ENCODE results near the gene MRPS7. TPM values are rescaled to one million over a fixed set of nuclear protein-coding genes. Genes with fewer than 3 reads are reported as not detected.

The MRPS7 gene
- total RNA-seq, 1 experiment from 2014 or later, result 93.7 TPM

- no peak overlapping the region for H4K8ac ChIP-seq (replicated peaks; ENCODE audit: insufficient read length, low read depth, low read length)
- no peak overlapping the region for H2BK5ac ChIP-seq (ENCODE audit: insufficient read length, low read length)
- Mint-ChIP-seq H3K4me3 (no peak overlapping the region), H3K9me3 (no peaks in the 10 kb centered on the region), H3K36me3 (ENCODE audit: insufficient read depth in 1 of 3, low read depth in 3 of 3) (peaks cover 36 to 94% (median 86%) of the 10 kb centered on the region in 3 experiments), H3K4me1 (no peaks in the 10 kb centered on the region), H3K27ac (no peak overlapping the region; a peak in 2 of 7 replicates), H3K27me3 (ENCODE audit: low read depth) (no peaks in the 10 kb centered on the region)
- no peak overlapping the region for H4K91ac ChIP-seq (ENCODE audit: insufficient read length, low read depth, low read length)
- no peak overlapping the region for H2BK15ac ChIP-seq (ENCODE audit: low read depth, low read length)
- H3K18ac ChIP-seq (ENCODE audit: insufficient read length, low read depth, low read length), result no peak overlapping the region
- DNase-seq, result no peak
- H3K79me2 ChIP-seq (ENCODE audit: insufficient read depth, low read length), result no peaks in the 10 kb centered on the region
- H3K27me3 ChIP-seq (ENCODE audit: insufficient read depth, low read length), result no peaks in the 10 kb centered on the region
- no peak overlapping the region for H4K5ac ChIP-seq (ENCODE audit: insufficient read length, low read depth, low read length)
- H2AFZ ChIP-seq (ENCODE audit: low read length), result no peak overlapping the region
- no peak overlapping the region for H2BK20ac ChIP-seq (ENCODE audit: low read depth, low read length, poor library complexity, severe bottlenecking)
- H3K4ac ChIP-seq (ENCODE audit: low read depth, low read length), result no peak overlapping the region
- no peak overlapping the region for H3T11ph ChIP-seq (ENCODE audit: low read length)
- H3K79me1 ChIP-seq (ENCODE audit: insufficient read depth, low read depth, low read length, poor library complexity, severe bottlenecking), result no peaks in the 10 kb centered on the region
- no peaks in the 10 kb centered on the region for H3K4me1 ChIP-seq (ENCODE audit: insufficient read depth, low read length)
- no peaks in the 10 kb centered on the region for H4K20me1 ChIP-seq (ENCODE audit: control insufficient read depth, insufficient read depth, insufficient read length)
- H3K9ac ChIP-seq (ENCODE audit: extremely low read depth, insufficient read length, low read length), result no peak overlapping the region
- no CpG with 5 or more reads among the region's 13 CpGs for WGBS (ENCODE audit: extremely low coverage, insufficient read length, low lambda C conversion rate)
- H3K4me2 ChIP-seq (ENCODE audit: insufficient read depth, insufficient read length, low read length), result no peak overlapping the region
- H3K27ac ChIP-seq (ENCODE audit: insufficient read length, low read depth, low read length), result no peak overlapping the region
- H3K56ac ChIP-seq (ENCODE audit: insufficient read length, low read depth, low read length), result no peak overlapping the region
- no peak overlapping the region for H2BK120ac ChIP-seq (ENCODE audit: low read depth, low read length, poor library complexity, severe bottlenecking)
- no peak overlapping the region for H2BK12ac ChIP-seq (ENCODE audit: insufficient read length, low read depth, low read length)
- no peak overlapping the region for H3K23ac ChIP-seq (ENCODE audit: insufficient read length, low read depth, low read length)
- no peak overlapping the region for H3K14ac ChIP-seq (ENCODE audit: insufficient read depth, low read length)
- H3K9me3 ChIP-seq (ENCODE audit: control insufficient read depth, low read depth, low read length), result no peaks in the 10 kb centered on the region
- H3K23me2 ChIP-seq (ENCODE audit: insufficient read length, low read depth, low read length, poor library complexity, severe bottlenecking), result no peaks in the 10 kb centered on the region
- no peak for TF ChIP-seq CTCF (conservative IDR thresholded peaks at IDR 0.05)
- no peak overlapping the region for H2AK5ac ChIP-seq (ENCODE audit: insufficient read length, low read length)
These were observed 28.9 kb upstream of the MRPS7 start for GRCh38 chr17:75232786-75233185.
